Endothelial cell (in vitro differentiated cells): ENCODE measurements around the gene RBM33. TPM values are rescaled to one million over a fixed set of nuclear protein-coding genes. Genes with fewer than 3 reads are reported as not detected.

Experiments used
- DNase-seq: peaks from one replicate; pipeline ENCODE4 v3.0.0; 2021; ENCODE audit warnings: low spot score
- H3K27ac Mint-ChIP-seq: one replicate; pipeline ENCODE4 v1.8.0; 2021; ENCODE audit warnings: mixed read lengths, inconsistent platforms; ENCODE audit not compliant: unreplicated experiment
- H3K27me3 Mint-ChIP-seq: one replicate; pipeline ENCODE4 v1.8.0; 2021; ENCODE audit warnings: mild to moderate bottlenecking, moderate library complexity, mixed read lengths, inconsistent platforms; ENCODE audit not compliant: unreplicated experiment
- H3K36me3 Mint-ChIP-seq: one replicate; pipeline ENCODE4 v1.8.0; 2021; ENCODE audit warnings: mild to moderate bottlenecking, low read depth, mixed read lengths, inconsistent platforms; ENCODE audit not compliant: unreplicated experiment
- H3K4me1 Mint-ChIP-seq: one replicate; pipeline ENCODE4 v1.8.0; 2021; ENCODE audit warnings: mild to moderate bottlenecking, mixed read lengths, inconsistent platforms; ENCODE audit not compliant: unreplicated experiment
- H3K4me3 Mint-ChIP-seq: one replicate; pipeline ENCODE4 v1.8.0; 2021; ENCODE audit warnings: mild to moderate bottlenecking, mixed read lengths, inconsistent platforms; ENCODE audit not compliant: unreplicated experiment
- H3K9me3 Mint-ChIP-seq: one replicate; pipeline ENCODE4 v1.8.0; 2021; ENCODE audit warnings: mixed read lengths, inconsistent platforms; ENCODE audit not compliant: unreplicated experiment
- total RNA-seq: library from RNA; stranded (reverse); fragmentation: NEBNext Ultra II Directional; extraction: Animal tissue kit (Norgen Biotek cat#: 25700); gene quantifications from one replicate; pipeline ENCODE4 v1.2.1, GENCODE V29; 2021; ENCODE audit not compliant: unreplicated experiment
- TF ChIP-seq, protein P1 (sequence below): fragments of 200-600 bp; sonication (generic); IDR thresholded peaks from one replicate; pipeline ENCODE4 v1.5.0; 2021; ENCODE audit warnings: antibody characterized with exemption; ENCODE audit not compliant: unreplicated experiment

RBM33 gene
- total RNA-seq, 1 donor from 2014 or later, result 65.3 TPM

DNA sequence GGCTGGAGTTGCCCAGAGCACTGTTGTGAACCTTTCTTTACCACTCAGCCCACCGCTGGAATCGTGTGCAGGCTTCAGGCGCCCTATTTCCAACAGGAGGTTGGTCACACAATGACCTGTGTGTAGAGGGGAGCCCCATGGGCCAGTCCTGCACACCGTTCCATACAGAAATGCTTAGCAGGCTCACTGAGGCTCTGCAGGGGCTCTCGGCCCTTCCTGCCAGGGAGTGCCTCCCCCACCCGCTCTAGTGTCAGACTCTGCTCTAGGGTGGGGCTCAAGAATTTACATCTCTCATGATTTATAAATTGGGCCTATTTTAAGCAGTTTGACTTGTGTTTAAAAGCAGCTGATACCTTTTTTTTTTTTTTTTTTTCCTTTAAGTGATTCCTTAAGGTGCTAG is 125.8 kb downstream of the RBM33 start:
- H3K9me3 Mint-ChIP-seq, result no peaks in the 10 kb centered on the region
- TF ChIP-seq, protein P1, sequence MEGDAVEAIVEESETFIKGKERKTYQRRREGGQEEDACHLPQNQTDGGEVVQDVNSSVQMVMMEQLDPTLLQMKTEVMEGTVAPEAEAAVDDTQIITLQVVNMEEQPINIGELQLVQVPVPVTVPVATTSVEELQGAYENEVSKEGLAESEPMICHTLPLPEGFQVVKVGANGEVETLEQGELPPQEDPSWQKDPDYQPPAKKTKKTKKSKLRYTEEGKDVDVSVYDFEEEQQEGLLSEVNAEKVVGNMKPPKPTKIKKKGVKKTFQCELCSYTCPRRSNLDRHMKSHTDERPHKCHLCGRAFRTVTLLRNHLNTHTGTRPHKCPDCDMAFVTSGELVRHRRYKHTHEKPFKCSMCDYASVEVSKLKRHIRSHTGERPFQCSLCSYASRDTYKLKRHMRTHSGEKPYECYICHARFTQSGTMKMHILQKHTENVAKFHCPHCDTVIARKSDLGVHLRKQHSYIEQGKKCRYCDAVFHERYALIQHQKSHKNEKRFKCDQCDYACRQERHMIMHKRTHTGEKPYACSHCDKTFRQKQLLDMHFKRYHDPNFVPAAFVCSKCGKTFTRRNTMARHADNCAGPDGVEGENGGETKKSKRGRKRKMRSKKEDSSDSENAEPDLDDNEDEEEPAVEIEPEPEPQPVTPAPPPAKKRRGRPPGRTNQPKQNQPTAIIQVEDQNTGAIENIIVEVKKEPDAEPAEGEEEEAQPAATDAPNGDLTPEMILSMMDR, result no peak

DNA sequence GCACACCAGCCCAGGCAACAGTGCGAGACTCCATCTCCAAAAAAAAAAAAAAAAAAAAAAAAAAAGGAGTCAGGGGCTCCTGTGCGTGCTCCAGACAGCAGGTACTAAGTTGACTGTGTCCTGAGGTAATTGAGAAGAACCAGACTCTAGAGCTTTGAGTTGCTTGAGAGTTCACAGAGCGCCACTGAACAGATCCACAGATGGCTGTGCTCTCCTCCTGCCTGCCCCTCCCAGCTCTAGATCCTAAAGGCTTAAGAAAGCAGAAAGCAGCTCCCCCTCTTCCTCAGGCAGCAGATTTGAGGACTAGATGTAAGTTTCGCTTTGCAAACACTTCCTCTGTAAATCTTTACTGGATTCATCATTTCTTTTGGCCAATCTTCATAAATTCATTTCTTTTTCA is 129.1 kb downstream of the RBM33 start:
- Mint-ChIP-seq H3K36me3 (peaks cover 51% of the 10 kb centered on the region), H3K27ac (no peak overlapping the region), H3K4me3 (no peak overlapping the region), H3K4me1 (no peaks in the 10 kb centered on the region), H3K27me3 (peaks cover 7% of the 10 kb centered on the region), H3K9me3 (no peaks in the 10 kb centered on the region)
- no peak for DNase-seq
- TF ChIP-seq, protein P1, result no peak

More for the DNA sequence above, 125.8 kb downstream of the RBM33 start:
- no peak overlapping the region for H3K4me3 Mint-ChIP-seq
- no peak for DNase-seq
- H3K4me1 Mint-ChIP-seq, result no peaks in the 10 kb centered on the region
- peaks cover 2% of the 10 kb centered on the region for H3K27me3 Mint-ChIP-seq
- peaks cover 42% of the 10 kb centered on the region for H3K36me3 Mint-ChIP-seq
- H3K27ac Mint-ChIP-seq, result no peak overlapping the region

- Mint-ChIP-seq H3K27me3 (peaks cover 7% of the 10 kb centered on the region), H3K4me1 (no peaks in the 10 kb centered on the region), H3K36me3 (peaks cover 42% of the 10 kb centered on the region), H3K9me3 (no peaks in the 10 kb centered on the region), H3K4me3 (no peak overlapping the region), H3K27ac (no peak overlapping the region)
- no peak for DNase-seq
- TF ChIP-seq, protein P1, result no peak
Observed at GRCh38 chr7:155774947-155775346, 130.5 kb downstream of the RBM33 start.

DNA sequence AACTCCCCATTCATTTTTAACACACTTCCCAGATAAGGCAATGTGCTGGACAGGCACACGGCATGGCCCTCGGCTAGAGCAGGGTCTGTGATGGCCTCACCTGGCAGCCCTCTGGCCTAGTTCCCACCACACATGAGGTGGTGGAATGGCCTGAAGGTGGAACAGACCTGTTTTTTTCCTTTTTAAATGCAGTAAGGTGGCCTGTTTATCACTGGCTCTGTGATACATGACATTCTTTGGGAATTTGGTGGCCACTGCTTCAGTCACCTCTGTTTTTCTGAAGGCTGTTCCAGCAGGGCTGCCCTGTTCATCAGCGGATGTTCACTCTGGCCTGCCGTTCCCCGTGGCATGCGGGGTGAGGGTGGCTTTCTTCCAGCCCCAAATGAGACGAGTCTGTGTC is 131.2 kb downstream of the RBM33 start:
- Mint-ChIP-seq H3K4me3 (no peak overlapping the region), H3K36me3 (peaks cover 40% of the 10 kb centered on the region), H3K4me1 (no peaks in the 10 kb centered on the region), H3K27ac (no peak overlapping the region), H3K9me3 (no peaks in the 10 kb centered on the region), H3K27me3 (peaks cover 7% of the 10 kb centered on the region)
- TF ChIP-seq, protein P1, result no peak
- no peak for DNase-seq

DNA sequence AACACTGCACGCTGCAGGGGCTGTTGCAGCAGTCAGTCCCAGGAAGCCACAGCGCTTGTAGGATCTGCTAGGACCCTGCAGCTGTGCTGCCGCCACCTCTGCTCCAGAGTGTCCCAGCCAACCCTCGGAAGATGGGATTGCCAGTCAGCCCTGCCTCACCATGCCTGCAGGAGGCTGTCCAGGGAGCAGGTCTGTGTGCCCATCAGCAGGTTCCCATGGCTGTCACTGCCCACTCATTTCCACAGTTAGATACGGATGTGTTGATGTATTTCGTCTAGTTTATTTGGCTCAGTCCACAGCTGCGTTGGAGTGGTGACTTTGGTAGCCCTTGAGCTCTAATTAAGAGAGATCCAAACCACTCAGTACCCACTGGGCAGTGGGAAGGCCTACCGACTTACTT is 132.1 kb downstream of the RBM33 start:
- no peak for DNase-seq
- Mint-ChIP-seq H3K9me3 (no peaks in the 10 kb centered on the region), H3K4me1 (no peaks in the 10 kb centered on the region), H3K36me3 (peaks cover 45% of the 10 kb centered on the region), H3K4me3 (no peak overlapping the region), H3K27ac (no peak overlapping the region), H3K27me3 (peaks cover 7% of the 10 kb centered on the region)
- TF ChIP-seq, protein P1, result no peak
